ENCODE results near the gene SYTL4.

SYTL4 gene

DNA sequence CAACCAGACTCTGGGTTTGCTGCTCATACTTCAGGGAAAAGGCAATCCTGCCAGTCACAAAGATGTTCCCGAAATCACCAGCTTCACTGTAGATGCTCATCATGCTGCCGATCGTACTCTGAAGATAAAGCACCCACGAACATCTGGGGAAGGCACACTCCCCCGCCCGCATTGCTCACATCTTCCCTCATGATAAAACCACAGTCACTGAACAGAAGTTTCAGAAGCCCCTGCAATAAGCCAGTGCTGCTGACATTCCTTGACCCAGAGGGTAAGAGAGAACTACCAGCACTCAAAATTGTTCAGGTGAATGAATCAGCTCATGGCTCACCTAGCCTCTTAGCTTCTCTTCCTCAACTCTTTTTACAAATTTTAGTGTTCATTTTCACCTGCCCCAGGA lies 44.8 kb downstream of the SYTL4 start:
- no peak for DNase-seq

DNA sequence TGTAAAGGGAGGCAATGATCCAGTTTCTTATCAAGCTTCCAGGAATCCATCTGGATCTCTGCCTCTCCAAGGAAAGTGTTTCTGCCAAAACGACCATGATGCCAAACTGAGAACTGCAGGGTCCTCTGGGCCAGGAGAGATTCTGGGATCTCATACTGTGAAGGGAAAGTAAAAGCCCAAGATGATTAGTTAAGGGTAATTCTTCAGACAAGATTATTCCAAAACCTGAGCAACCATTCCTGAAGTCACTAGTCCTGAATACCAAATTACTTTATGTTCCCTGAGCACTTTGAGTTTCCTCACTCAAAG lies 46.0 kb downstream of the SYTL4 start:
- no peak for DNase-seq

DNA sequence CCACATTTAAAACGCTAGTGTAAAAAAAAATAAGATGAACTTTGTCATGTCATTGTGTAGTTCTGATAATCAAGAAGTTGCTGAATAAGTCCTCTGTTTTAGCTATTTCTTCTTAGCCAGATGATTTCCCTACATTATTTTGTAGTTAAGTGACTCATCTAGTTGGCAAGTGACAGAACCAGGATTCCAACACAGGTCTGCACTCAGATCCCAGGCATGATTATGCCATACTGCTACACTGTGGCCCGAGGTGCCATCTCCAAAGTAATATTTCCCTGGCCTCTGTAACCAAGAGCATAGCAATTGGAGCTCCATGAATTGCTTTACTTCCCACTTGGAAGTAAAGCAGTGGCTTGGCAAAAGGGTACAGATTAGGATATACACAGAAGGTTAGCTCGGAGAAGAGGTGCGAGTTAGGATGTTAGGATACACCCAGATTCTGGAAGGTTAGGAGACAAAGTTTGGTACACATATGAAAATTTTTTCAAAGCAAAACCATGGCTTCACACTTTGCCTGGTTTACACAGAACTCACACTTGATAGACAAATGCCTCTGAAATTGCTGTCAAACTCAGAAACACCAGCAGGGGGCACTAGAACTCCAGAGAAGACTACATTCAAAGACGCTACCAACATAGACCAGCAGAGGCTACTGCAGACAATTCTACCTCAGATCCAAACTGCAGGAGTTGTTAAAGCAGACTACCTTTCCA lies 46.5 kb downstream of the SYTL4 start:
- peak; percentile 45 to 48 for DNase-seq

DNA sequence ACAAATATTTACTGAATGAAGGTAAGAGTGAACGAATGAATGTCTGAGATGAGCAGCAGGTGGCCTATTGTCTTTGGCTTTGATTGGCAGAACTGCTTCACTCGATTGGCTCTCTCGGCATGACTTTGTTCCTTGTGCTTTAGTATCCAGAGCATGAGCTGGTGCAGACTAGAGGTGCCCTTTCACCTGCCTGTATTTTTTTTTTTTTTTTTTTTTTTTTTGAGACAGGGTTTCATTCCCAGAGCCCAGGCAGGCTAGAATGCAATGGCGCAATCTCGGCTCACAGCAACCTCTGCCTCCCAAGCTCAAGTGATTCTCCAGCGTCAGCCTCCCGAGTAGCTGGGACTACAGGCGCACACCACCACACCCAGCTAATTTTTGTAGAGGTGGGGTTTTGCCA lies 49.0 kb downstream of the SYTL4 start:
- DNase-seq, result no peak

DNA sequence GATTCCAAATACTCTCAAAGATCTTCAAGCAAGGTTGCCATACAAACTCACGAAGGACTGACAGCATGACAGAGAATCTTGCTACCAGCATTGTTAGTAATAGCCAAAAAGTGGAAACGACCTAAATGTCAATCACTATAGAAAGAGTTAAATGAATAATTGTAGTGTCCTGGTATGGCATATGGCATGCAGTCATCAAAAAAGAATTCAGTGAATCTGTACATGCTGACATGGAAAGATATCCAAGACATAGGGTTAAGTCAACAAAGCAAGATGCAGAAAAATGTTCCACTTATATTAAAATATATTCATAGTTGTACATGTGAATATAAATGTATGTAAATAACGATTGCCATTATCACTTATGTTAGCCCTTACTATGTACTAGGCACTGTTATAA lies 50.3 kb downstream of the SYTL4 start:
- no peak for DNase-seq

DNA sequence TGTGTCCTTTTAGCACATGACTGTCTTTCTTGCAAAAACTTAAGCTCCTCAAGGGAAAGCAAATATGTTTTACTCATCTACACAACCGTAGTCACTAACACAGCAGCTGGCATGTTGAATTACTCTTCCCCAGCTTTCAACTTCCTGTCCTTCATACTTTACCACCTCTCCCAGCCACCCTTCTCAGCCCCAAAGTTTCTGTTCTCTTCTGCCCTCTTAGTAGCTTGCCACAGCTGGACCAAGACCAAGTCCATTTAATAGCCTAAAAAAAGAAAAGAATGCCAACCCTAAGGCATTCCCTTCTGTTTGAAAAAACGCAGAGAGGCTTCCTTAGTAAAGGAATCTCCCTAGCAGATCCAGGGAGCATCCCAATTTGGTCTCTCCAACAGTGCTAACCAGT lies 51.2 kb downstream of the SYTL4 start:
- DNase-seq, result no peak

DNA sequence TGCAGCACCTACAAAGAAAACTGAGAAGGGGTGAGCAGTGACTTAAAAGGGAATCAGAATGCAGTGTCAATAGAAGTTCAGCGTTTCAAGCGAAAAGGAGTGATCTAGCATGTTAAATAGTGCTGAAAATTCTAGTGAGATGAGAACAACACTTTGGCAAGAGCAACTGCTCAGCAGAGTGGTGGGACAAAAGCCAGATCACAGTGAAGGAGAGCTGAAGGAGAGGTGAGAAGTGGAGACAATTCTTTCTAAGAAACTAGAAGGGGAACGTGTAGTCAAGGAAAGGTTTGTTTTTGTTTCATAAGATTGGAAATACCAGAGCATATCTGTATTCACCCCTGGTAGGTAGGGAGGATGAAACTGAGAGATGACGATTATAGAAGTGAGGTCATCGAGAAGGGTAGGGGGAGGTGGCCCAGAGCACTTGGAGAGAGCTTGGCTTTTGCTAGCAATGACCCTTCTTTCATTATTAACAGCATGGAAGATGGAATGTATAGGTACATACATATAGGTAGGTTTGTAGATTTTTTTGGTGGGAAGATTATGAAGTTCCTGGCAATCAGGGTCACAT lies 54.2 kb downstream of the SYTL4 start:
- no peak for DNase-seq

DNA sequence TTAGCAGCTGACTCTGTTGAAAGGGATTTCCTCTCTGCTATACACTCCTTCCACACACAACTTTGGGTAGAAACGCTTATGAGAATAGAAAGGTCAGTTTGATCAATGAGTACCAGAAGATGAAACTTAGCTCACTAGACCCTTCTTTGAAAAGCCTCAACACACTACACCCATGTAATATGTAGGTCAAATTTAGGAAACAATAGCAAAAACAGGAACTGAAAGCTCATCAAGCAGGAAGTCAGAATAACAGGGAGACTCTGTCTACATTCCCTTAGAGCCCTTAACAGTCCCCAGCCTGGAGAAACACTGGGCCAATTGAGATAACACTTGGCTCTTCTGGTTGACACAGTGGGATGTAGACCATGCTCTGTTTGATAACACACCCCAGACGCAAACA lies 57.2 kb downstream of the SYTL4 start:
- DNase-seq, result no peak

DNA sequence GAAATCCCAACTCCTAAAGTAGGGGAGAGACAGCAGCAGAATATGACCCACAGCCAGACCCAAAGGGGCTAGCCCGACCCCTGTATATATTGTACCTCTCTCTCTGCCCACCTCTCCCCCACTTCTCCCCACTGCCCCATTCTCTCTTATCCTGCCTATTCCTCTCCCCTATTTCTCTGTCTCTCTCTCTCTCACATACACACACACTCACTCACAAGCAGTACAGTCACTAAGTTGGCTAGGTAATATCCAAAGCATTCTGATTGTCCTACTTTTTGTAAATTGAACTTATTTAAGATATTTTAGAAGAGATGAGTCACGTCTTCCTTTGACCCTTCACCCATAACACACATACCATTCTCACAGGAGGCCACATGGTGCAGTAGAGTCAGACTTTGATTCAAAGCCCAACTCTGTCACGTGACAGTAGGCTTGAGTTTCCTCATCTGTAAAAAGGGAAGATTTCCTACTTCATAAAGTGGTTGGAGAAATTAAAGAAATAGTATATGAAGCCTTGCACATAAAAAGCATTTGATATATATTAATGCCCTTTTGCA lies 58.4 kb downstream of the SYTL4 start:
- no peak for DNase-seq

DNA sequence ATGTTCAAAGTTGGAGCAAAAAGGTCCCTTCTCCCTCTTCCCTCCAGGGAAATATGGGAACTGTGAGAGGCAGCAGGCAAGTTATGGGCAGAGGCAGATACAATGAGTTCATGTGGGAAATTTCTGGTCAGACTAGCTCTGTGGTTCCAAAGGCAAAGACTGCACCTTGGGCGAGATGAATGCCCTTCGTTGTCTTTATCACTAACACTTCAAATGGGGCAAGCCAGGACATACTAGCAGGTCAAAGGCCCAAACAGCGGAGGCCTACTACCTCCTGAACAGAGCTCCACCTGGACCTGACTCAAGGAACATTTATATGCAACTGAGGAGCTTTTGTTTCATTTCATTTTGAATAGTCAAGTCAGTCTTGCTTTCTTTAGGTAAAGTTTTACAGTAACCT lies 59.0 kb downstream of the SYTL4 start:
- DNase-seq, result no peak

DNA sequence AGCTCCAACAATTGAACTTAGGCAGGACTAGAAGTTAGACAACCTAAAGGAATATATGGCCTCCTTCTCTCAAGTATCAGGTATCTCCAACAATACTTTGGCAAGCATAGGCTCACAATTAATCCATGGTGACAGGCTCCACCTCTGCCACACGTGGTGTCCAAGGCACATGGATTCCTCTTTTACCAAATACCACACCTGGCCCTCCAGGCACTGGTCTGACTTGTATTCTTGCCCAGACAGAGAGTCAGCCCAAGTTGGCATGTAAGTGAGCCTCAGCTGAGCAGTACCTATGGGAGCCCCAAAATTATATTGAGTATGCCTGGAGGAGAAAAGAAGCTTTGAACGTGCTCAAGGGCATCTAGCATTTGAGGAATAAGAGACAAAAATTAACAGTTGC lies 68.3 kb downstream of the SYTL4 start:
- DNase-seq, result no peak

DNA sequence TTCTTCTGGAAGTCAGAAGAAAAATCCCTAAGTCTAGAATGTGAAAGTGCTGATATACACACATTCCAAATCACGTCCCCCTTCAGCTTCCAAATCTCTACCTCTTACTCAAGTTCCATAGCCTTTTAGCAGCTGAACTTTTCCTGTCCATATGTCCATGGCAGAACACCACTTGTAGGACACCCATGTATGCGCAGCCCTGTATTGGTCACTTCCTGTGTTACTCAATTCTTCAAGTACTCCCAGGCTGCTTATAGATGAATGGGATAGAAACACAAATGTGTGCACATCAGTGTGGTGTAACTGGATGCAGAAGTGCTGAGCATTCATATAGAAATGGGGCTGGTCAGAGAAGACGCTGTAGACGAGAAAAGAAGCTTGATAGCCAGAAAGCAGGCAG lies 69.1 kb downstream of the SYTL4 start:
- DNase-seq, result no peak

DNA sequence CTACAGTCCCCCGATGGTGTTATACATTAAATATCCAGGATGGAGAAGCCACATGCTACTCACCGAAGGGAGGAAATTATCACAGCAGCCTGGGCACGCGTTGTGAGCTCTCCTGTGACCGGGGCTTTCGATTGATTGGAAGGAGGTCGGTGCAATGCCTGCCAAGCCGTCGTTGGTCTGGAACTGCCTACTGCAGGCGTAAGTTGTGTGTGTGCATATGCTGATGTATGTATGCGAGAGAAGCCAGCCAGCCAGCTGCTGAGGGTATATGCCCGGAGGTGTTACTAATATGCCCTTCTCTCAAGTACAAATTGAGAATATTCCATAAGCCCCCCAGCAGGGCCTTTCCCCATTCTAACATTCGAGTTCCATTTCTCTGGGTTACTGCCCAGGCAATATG lies 69.8 kb downstream of the SYTL4 start:
- no peak for DNase-seq

DNA sequence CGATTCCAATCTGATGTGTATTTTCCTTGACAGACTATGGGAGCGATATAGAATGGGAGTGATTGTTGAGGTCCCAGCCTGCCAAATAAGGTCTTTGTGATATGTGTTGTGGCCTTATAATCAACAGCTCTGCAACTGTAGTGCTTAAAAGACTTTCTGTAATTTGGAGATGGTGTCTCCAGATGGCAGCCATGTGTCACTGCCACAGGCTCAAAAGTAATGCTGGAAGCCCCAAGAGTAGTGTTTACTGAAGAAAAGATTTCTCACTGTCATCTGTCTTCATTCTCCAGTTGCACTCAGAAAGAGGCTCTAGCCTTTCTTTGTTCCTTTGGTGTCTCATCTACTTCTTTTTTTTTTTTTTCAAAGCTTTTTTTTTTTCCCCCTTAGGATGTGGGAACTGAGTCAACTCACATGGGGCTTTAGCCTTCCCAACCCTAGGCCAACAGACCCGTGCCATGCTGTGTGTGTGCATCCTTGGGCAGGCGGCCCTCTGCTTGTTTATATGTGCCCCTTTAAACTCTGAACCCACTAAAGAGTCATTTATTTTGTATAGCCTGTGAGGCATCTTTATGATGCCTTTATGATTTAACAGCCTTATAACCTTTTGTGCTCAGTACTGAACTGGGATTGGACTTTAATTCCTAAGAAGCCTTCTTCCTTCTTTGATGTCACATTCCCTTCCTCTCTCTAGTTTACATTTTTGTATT lies 72.3 kb downstream of the SYTL4 start:
- DNase-seq, result no peak

DNA sequence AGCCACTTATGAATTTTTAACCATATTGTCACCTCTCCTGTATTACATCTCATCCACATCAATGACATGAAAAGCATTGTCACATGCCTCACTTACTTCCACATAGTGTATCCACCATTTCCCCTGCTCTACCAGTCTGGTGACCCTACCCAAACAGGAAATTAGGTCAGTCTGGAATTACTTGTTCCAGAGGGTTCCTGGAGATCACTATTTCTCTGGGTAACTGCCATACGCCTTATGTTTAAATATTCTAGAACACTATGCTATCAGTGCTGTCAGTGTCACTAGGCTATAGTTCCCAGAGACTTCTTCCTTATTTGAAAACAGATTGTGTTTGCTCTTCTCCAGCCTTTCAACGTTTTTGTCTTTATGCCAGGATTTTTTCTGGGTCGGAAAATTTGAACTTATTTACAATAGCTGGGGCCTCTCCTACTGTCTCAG lies 73.0 kb downstream of the SYTL4 start:
- DNase-seq, result no peak

DNA sequence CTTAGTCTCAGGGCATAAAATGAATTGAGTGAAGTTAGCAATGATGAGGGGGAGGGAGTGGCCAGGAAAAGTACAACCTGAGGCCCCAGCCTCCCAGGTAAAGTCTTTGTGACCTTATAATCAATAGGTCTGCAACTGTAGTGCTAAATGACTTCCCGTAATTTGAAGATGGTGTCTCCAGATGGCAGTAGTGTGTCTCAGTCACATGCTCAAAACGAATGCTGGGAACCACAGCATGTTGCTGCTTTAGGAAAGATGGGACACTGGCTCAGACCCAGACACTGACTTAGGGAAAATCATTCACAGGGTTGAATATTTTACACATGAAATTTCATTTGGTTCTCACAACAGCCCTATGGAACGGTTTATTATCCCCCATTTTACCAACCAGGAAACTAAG lies 77.7 kb downstream of the SYTL4 start:
- no peak for DNase-seq

DNA sequence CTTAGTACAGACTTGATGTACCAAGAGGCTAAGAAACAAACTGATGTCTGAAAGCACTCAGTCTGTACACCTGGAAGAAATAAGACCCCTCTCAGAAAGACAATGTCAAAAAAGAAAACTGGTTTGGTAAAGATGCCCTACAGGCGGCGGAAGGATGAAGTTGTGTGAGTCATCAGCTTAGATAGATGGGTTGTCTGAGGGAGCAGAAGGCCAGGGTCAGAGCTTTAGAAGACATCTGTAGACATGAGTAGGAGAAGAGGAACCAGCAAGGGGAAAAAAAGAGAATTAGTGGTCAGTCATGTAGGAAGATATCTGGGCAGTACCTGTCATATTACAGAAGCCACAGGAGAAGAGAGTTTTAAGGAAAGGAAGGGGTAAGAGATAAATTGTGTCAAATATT lies 79.7 kb downstream of the SYTL4 start:
- no peak for DNase-seq

DNA sequence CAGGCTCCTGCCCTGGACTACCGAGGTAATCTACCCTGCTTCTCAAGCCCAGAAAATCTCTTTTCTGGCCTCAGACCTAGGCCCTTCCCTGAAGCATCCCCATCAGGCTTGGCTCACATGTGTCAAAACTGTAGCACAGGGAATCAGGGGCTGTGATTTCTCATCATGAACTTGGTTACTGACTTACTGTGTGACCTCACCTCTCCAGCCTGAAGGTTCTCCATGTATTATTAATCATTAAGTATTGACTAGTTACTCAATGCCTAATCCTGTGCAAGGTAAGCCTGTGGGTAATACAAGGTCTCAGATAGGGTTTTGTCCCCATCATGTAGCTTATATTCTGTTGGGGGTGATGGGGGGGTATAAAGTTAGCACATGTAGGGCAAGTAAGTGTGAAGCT lies 81.1 kb downstream of the SYTL4 start:
- DNase-seq, result no peak

DNA sequence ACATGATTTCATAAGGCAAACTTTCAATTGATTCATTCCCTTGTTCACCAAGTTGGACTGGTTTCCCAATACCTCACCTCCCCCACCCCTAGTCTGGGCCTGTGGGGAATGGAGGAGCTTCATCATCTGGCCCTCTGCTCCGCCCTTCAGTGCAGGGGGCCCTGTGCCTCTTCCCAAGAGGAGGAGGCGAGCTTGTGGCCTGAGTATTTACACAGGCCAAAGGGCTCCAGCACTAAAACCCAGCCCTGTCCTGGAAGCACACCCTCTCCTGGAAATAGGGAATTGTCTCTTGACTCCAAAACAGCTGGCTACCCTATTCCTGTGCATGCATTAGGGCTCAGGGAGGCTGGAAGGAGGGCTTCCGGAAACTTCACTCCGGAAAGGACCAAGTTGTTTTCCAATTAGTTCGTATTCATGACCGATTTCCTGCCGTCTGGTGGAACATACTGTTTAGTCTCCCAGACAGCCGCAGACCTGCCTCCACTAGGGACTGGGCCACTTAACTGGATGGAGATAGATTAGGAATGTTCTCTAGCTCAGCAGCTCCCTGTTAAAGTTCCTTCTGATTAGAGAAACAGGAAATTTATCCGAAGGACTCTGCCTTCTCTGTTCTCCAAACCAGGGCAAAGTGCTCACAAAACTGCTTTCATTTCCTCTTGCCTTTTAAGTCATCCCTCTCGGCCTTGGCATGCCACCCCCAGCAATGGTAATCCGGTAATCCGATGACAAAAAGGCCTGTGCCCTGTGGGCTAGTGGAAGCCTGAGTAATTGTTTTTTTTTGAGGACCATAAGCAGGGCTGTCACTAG lies 82.2 kb downstream of the SYTL4 start:
- no peak for DNase-seq

DNA sequence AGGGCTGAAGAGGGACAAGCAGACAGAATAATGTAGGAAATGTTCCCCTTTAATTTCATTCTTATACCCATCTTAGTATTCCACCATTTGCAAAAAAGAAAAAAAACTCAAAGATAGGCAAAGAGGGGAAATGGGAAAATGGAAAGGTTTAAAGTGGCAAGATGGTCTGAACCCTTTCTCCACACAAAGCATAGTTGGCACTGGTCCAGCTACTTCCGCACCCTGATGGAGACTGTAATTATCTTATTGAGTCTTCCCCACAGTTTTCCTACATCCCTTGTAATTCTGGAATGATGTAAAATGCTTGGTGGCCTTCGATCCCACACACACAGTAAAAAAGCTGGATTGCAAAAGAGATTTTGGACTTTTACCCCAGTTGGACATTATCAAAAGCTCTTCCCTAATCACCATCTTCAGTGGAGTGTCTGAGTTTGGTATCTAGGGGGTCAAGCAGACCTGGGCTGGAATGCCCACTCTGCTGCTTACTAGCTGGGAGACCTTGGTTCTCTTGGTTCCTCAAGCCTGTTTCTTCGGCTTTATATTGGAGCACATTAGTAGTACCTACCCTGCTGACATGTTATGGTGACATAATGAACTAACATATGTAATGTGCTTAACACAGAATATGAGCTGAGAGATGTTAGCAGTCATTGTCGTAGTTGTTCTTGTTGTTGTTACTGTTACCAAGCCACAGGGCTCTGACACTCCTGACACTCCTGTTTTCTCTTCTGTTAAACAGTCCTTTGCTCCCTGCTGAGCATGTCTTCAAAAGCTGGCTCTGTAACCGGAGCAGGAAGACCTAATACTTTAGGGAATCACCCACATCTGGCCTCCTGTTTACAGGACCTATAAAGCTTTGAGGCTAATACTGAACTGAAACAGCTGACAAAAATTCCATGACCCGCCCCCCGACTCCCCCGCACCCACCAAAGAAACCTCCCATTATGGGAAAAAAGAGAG lies 83.2 kb downstream of the SYTL4 start:
- DNase-seq, result no peak

DNA sequence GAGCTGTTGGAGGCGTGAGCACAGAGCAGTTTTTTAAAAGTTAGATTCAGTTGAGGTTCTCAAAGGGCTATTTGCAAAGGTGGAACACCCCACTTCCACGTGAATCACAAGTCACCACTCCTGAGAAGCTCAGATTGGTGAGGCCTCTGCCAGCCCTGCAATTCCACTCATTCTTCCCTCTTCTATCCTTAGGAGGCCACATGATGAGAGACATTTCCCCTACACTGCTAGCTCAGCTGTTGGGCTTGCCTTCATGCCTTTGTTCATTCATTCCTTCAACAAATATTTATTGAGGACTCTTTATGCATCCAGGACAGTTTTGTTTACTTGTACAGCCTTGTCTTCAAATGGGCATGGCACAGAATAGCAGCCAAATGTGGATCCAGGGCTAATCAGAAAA lies 84.2 kb downstream of the SYTL4 start:
- DNase-seq, result no peak

DNA sequence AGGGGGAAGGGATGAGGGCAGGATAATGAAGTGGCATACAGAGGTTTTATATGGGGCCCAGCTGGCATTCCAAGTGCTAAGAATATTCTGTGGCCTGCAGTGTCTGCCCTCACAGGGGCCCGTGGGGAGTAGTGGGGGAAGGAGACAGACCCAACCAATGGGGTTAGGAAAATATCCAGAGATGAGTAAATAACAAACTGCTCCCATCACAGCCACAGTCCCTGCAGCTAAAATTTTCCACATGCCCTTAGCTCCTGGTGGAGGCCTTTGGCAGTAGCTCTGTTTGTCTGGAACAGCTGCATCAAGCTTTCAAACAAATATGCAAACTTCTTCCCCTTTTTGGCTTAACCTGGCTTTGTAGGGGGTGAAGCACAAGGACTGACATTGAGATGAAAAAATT lies 84.8 kb downstream of the SYTL4 start:
- no peak for DNase-seq
